GM12875 (cell line): ENCODE data around the gene FRAS1.

Experiments used
- H3K4me3 ChIP-seq: one replicate; pipeline ENCODE4 v1.5.1; 2011; ENCODE audit warnings: low read depth, low read length, control low read depth
- CTCF ChIP-seq: IDR thresholded peaks from 2 replicates; pipeline ENCODE4 v1.5.1; 2011; ENCODE audit warnings: low read depth, mild to moderate bottlenecking, control low read depth, inconsistent platforms, low read length, moderate library complexity, borderline replicate concordance; ENCODE audit not compliant: insufficient read depth

Gene FRAS1

GRCh38 chr4:78568640-78569305 lies 511.6 kb downstream of the FRAS1 start:
- TF ChIP-seq CTCF, result no peak

GRCh38 chr4:78569306-78569821 lies 512.2 kb downstream of the FRAS1 start:
- H3K4me3 ChIP-seq, result no peak overlapping the region
- no peak for TF ChIP-seq CTCF

More at GRCh38 chr4:78568640-78569305, 511.6 kb downstream of the FRAS1 start:
- H3K4me3 ChIP-seq, result no peak overlapping the region

- H3K4me3 ChIP-seq, result no peak overlapping the region
- TF ChIP-seq CTCF, result no peak
These were observed 513.0 kb downstream of the FRAS1 start for GRCh38 chr4:78570117-78570516.

GRCh38 chr4:78571804-78572203 lies 514.7 kb downstream of the FRAS1 start:
- H3K4me3 ChIP-seq, result no peak overlapping the region
- no peak for TF ChIP-seq CTCF

- H3K4me3 ChIP-seq, result no peak overlapping the region
- no peak for TF ChIP-seq CTCF
These were observed 521.7 kb downstream of the FRAS1 start for GRCh38 chr4:78578674-78579425.

GRCh38 chr4:78581618-78582017 lies 524.5 kb downstream of the FRAS1 start:
- H3K4me3 ChIP-seq, result no peak overlapping the region
- TF ChIP-seq CTCF, result no peak
